Measurements from ENCODE around the gene DPP3.

Gene DPP3

DNA sequence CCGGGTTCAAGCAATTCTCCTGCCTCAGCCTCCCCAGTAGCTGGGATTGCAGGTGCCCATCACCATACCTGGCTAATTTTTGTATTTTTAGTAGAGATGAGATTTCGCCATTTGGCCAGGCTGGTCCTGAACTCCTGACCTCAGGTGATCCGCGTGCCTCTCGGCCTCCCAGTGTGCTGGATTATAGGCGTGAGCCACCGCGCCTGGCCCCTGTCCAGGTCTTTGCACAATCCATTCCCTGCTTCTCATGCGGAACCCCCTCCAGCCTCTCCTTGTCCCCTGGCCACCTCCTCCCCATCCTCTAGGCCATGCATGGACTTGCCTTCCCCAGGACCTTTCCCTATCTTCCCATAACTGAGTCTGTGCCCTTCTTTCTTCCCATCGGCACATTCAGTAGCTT, 8.7 kb downstream of the DPP3 start:
- no peak for DNase-seq

DNA sequence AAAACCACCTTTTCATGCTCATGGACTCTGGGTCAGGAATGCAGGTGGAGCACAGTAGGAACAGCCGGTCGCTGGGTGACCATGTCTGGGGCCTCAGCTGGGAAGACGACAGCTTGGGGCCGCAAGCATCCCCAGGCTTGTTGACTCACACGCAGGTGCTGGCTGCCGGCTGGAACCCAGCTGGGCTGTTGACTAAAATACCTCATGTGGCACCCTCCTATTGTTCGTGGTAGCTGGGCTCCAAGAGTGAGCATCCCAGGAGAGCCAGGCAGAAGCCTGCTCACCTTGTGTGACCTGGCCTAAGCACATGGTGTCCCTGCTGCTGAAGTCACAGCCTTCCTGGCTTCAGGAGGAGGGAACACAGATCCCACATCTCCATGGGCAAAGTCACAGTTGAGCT, 9.4 kb downstream of the DPP3 start:
- DNase-seq: no peak

DNA sequence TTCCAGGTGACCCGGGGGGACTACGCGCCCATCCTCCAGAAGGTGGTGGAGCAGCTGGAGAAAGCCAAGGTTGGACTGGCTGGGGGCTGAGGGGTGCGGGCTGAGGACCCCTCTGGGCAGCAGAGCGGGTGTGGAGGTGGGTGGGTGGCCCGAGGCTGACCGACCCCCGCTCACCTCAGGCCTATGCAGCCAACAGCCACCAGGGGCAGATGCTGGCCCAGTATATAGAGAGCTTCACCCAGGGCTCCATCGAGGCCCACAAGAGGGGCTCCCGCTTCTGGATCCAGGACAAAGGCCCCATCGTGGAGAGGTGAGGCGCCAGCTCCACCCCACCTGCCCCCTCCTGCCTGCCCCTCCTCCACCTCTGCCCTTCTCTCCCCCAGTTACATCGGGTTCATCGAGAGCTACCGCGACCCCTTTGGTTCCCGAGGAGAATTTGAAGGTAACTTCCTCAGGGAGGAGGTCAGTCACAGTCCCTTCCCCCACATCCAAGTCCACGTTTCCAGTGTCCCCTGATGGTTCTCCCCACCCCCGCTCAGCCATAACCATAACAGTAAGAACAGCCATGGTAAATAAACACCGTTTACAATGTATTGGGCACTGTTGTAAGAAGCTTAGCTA, 11.2 kb downstream of the DPP3 start:
- no peak for DNase-seq

DNA sequence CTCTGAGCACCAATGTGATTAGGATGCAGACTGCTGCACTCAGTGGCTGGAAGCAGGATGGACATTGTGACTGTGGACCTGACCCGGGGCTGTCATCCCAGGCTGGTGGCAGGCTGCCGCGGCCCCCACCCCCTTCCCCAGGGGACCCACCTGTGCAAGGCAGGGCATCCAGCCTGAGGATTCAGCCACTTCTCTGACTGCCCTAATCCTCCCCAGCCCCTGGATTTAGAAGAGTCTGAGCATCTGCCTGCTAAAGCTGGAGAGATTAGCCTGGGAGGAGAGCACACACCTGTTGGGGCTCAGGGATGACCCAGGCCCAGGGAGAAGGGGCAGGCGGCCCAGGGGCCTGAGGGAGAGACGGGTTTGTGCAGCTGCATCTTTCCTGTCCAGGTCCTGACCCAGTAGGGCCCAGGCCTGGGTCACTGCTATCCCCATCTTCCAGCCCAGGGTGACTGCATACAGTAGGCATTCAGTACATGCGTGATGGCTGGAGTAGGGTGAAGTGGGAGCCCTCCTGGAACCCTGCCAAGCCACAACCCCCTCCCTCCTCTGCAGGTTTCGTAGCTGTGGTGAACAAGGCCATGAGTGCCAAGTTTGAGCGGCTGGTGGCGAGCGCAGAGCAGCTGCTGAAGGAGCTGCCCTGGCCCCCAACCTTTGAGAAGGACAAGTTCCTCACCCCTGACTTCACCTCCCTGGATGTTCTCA, 12.1 kb downstream of the DPP3 start:
- DNase-seq: no peak

DNA sequence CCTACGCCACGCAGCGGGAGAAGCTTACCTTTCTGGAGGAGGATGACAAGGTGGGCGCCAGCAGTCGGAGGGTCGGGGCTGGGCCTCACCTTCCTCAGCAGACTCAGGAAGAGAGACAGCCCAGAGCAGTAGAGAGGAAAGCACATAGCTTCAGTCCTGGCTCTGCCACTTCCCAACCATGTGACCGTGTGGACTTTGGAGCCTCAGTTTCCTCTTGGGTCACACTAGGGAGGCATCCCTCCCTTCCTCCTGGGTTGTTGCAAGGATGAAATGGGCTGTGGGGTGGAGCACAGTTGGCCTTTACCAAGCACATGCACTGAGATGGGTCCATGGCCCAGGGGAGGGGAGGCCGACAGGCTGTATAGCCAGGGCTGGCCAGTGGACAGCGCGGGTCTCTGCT, 12.9 kb downstream of the DPP3 start:
- DNase-seq: no peak

DNA sequence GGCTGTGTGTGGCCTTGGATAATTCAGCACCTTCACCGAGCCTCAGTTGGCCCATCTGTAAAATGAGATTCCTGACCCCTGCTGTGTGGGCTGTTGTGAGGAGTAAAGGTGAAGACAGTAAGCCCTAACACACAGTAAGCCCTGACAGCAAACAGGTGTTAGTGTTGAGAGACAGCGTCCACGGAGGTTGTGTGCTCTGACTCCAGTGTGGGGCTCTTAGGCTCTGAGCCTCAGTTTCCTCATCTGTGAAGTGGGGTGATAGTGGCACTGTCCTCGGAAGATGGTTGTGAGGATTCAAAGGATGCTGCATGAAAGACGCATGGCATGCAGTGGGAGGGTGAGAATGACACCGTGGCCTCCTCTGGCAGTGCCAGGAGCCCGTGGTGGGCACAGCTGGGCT, 14.2 kb downstream of the DPP3 start:
- DNase-seq: no peak

DNA sequence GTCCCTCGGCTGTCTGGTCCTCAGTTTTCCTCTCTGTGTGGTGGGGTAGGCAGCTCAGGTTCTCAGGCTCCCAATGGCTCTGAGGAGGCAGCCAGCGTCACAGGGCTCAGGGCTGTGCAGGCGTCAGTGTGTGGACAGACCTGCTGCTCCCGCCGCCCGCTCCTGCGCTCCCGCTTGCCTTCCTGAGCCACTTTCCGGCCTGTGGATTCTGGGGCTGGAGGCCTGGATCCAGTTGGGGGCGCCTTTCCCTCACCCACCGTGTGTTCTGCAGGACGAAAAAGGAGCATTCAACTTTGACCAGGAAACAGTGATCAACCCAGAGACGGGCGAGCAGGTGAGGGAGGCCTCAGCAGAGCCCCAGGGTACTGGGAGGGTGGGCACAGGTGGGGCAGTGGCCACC, 14.7 kb downstream of the DPP3 start:
- no peak for DNase-seq

DNA sequence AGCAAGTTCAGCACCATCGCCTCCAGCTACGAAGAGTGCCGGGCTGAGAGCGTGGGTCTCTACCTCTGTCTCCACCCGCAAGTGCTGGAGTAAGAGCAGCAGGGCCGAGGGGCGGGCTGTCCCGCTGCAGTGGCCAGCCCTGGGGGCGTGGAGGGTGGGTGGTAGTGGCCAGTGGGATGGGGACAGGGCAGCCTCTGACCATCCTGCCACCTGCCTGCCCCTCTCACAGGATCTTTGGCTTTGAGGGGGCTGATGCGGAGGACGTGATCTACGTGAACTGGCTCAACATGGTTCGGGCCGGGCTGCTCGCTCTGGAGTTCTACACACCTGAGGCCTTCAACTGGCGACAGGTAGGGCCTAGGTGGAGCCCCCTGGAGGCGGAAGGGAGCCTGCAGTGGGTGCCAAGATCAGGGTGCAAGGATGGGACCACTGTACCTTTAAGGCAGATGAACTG, 15.2 kb downstream of the DPP3 start:
- DNase-seq: no peak

DNA sequence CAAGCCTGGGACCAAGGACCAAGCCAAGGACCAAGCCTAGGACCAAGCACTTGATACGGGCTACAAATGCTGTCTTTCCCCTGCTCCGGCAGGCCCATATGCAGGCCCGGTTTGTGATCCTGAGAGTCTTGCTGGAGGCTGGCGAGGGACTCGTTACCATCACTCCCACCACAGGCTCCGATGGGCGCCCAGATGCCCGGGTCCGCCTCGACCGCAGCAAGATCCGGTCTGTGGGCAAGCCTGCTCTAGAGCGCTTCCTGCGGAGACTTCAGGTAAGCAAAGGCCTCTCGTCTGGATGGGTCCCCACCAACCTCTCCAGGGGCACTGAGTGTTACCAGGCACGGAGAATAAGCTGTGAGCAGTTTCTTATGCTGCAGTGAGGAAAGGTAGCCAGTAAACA, 17.0 kb downstream of the DPP3 start:
- no peak for DNase-seq

DNA sequence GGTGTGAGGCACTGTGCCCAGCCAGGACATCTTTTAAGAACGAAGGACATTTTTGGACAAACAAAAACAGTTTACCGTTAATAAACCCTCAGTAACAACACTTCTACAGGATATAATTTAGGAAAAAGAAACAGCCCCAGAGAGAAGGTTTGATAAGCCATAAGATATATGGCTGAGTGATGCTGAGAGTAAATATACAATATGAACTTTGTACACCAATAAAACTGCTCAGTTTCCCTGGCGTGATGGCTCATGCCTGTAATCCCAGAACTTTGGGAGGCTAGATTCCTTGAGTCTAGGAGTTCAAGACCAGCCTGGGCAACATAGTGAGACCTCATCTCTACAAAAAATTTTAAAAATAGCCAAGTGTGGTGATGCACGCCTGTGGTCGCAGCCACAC, 18.3 kb downstream of the DPP3 start:
- DNase-seq: no peak

DNA sequence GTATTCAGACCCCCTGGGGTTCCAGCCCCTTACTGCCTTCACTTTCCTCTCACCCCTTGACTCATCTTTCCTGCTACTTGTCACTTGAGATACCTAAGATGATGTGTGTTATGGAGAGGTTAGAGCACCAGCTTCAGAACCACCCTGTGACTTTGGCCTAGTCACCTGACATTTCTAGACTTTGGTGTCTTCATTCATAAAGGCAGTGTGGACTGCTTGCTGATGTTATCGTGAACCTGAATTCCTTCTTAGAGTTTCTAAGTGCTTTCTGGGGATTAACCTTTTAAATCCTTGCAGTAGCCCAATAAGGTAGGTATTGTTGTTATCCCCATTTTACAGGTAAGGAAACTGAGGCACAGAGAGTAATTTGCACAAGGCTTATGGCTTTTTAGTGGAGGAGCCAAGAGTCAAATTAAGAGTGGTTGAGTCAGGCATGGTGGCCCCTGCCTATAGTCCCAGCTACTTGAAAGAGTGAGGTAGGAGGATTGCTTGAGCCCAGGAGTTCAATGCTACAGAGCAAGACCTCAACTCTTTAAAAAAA, 25.1 kb downstream of the DPP3 start:
- no peak for DNase-seq

DNA sequence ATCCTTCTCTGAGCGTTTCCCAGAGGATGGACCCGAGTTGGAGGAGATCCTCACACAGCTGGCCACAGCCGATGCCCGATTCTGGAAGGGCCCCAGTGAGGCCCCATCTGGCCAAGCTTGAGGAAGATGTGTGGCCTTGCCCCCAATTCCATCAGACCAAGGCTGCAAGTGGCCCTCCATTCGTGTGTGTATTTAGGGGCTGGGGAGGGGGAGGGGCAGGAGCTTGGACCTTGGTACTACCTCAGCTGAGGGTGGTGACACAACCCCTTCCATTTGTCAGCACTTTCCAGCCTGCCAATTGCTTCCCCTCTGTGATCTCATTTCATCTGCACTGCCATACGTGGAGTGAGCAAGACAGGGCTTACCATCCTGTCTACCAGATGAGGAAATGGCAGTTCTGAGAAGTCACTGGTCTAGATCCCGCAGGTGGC, 28.9 kb downstream of the DPP3 start:
- DNase-seq: no peak

DNA sequence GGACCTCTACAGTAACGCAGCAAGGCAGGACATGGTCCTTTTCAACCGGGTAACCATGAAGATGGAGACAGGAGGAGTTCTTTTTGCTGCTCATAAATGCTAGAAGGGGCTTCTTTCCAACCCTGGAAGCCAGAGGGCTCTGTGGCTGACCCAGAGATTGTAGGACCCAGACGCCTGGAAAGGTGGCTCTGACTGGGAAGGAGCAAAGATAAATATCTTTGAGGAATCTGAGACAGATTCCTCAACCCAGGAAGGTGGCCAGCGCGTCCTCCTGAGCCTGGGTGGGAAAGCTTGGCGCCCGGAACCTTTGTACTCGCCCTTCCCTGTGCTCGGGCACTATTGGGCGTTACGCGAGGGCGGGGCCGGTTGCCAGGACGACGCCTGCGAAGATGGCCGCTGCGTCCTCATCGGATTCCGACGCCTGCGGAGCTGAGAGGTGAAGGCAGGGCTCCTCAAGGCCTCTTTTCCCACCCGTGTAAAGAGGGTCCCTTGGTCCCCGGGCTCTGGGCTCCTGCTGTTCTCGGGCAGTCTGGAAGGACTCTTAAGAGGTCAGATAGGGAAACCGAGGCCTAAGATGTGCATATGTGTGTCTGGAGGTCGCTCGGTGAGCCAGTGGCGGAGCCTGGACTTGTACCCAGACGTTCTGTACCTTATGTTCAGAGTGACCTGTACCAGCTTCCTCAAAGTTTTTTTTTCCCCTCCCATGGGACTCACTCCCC, 30.2 kb downstream of the DPP3 start, which contains the start of gene BBS1:
TSS of gene BBS1 (plus strand) at position 365 of the 719 bp plus-strand sequence. CDS start at position 390, 25 bp downstream.
- peak; percentile 79 for DNase-seq

DNA sequence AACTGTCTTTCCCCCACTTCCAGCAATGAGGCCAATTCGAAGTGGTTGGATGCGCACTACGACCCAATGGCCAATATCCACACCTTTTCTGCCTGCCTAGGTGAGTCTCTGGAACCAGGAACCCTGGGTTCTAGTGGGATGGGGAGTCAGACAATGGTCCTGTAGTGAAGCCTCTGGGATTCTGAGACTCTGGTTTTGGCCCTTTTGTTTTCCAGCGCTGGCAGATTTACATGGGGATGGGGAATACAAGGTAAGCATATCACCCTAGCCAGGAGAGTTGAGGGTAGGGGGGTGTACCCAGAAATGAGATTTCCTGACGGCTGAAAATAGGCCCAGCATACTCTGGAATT, 30.7 kb downstream of the DPP3 start:
- DNase-seq: no peak

DNA sequence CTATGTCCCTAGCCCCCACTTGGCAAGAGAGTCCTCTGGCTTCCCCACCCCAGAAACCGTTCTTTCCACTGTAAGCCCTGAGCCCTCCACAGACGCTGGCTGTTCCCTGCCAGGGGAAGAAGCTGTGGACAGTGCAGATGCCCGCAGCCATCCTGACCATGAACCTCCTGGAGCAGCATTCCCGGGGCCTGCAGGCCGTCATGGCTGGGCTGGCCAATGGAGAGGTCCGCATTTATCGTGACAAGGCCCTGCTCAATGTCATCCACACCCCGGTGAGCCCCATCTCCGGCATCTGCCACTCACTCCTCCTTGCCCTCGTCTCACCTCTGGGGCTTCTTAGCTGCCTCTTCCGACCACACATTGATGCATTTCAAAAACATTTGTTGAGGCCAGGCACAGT, 43.4 kb downstream of the DPP3 start:
- DNase-seq: no peak

DNA sequence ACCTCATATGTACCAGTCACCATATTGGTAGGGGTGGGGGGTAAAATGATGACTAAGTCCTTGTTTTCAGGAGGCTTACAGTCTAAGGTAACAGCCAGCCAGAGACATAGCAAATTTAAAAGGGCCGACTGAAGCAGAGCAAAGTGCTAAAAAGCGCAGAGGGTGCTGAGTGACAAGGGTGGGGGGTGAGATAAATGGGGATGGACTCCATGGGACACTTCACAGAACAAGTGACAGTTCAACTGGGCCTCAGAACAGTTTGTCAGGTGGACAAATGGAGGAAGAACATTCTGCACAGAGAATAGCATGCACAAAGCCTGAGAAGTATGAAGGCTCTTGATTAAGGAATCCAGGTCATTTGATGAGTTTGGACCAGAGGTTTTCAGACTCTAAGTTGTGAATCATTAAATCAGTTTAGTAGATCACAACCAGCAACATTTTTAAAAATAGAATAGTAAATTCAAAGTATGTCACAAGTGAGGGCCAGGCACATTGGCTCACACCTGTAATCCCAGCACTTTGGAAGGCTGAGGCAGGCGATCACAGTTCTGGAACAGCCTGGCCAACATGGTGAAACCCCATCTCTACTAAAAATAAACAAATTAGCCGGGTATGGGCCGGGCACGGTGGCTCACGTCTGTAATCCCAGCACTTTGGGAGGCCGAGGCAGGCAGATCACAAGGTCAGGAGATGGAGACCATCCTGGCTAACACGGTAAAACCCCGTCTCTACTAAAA, 44.2 kb downstream of the DPP3 start:
- no peak for DNase-seq

DNA sequence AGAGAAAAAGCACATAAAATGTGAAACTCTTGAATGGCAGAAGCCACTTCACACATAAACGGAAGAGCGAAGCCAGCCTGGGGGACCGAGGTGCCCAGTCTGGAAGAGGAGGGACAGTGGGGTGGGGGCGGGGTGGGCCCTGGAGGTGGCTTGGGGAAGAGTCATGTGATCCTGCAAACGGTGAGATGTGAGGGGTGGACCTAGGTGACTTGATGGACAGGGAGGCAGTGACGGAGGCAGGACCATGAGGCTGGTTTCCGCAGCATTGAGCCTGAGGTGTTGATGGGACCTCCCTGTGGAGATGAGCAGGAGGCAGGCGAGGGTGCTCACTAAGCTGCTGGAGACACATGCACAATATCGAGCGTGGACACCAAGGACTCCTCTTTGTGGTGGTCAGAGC, 48.8 kb downstream of the DPP3 start:
- DNase-seq: no peak

DNA sequence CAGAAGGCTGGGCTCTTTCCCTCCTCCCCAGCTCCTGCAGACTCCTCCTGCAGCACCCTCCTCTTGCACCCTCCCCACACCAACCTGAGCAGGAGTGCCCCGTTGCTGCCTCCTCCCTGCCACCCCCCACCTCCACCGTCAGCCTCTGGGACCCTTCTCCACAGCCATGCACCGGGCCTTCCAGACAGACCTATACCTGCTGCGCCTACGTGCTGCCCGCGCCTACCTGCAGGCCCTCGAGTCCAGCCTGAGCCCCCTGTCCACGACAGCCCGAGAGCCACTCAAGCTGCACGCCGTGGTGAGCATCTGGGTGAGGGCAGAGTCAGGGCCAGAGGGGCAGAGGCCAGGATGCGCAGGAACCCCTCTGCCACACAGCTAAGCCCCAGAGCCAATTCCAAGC, 49.4 kb downstream of the DPP3 start:
- no peak for DNase-seq

DNA sequence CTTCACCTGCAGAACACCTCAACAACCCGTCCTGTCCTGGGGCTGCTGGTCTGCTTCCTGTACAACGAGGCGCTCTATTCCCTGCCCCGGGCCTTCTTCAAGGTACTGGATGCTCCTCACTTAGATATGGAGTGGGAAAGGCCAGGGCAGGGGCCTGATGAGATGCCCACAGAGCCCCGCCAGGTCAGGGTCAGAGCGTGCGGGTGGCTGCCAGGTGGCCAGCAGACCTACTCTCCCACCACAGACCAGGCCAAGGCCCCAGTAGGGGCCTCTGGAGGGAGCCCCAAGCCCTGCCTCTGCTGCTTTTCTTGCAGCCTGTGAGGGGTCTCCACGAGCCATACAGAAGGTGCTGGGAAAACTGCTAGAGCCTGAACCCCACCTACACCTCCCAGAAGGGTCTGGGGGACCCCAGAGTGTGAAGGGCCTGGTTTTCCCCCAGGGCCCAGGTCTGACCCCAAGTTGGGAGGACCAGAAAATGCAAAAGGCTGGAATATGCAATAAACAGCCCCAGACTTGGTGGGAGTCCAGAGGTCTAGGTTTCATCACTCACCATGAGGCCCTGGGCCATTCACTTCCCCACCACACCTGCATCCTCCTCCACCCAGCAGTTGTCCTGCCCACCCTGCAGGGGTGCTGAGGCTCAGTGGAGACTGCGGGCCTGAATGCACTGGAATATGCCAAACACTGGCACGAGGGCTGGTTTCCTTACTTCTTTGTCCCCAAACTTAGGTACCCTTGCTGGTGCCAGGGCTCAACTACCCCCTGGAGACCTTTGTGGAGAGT, 50.9 kb downstream of the DPP3 start:
- no peak for DNase-seq

DNA sequence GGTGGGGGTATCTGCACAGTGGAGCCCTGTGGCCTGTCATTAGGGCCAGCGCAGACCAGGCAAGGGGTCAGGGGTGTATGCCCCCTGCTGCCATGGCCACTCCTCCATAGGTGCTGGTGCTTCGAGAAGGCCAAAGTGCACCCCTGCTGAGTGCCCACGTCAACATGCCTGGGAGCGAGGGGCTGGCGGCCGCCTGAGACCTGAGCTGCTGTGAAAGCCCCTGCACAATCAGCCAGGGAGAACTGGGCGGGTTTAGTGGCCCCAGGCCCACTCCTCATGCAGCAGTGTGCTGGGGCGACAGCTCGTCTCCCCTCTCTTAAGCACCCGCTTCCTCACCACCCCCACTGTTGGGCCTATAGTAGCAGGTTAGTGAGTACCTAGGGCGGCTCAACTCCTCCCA, 51.6 kb downstream of the DPP3 start:
- no peak for DNase-seq

DNA sequence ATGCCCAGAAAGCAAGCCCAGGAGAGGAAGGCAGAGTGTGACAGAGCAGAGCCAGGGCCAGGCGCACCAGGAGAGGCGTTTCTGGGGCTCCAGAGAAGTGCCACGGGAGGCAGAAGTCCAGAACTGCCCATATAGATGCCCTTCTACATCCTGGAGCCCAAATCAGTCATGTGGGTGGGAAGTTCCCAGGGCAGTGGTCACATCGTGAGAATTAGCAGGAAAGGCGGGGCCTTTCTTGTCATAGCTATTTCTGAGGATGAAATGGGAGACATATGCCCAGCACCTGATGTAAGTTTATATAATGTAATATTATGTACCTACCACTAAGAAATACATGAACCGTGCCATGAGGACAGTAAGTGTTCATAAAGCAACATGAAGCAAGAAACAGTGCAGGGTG, 52.5 kb downstream of the DPP3 start:
- no peak for DNase-seq
